Mesenchymal stem cell (in vitro differentiated cells and primary cell): ENCODE results near the gene DYNC1I1.

ENCODE experiments used
- DNase-seq: peaks from one replicate; pipeline ENCODE4 v3.0.0-alpha.2; 2013
- H2AFZ ChIP-seq: one replicate; pipeline ENCODE4 v1.6.1; 2013; ENCODE audit warnings: low read depth, mild to moderate bottlenecking, control low read depth, inconsistent platforms, low read length, moderate library complexity
- H2AK5ac ChIP-seq: 2 replicates; pipeline ENCODE4 v1.6.1; 2013; ENCODE audit warnings: low read length, moderate library complexity, mild to moderate bottlenecking, inconsistent platforms; ENCODE audit not compliant: severe bottlenecking
- H2BK120ac ChIP-seq: one replicate; pipeline ENCODE4 v1.6.1; 2013; ENCODE audit warnings: low read depth, mild to moderate bottlenecking, inconsistent platforms, low read length, moderate library complexity
- H2BK12ac ChIP-seq, 2 experiments: one replicate each; pipeline ENCODE4 v1.6.1; 2013; ENCODE audit warnings: inconsistent platforms in 2 of 2, low read length in 2 of 2, mild to moderate bottlenecking in 2 of 2, moderate library complexity in 2 of 2, control low read depth in 1 of 2
- H2BK15ac ChIP-seq: one replicate; pipeline ENCODE4 v1.6.1; 2013; ENCODE audit warnings: mild to moderate bottlenecking, low read depth, inconsistent platforms; ENCODE audit not compliant: poor library complexity, severe bottlenecking
- H2BK5ac ChIP-seq: 2 replicates; pipeline ENCODE4 v1.6.1; 2013; ENCODE audit warnings: low read depth, mild to moderate bottlenecking, low read length, control low read depth, inconsistent platforms; ENCODE audit not compliant: poor library complexity, severe bottlenecking
- H3K14ac ChIP-seq, 2 experiments: one replicate each; pipeline ENCODE4 v1.6.1; 2013; ENCODE audit warnings: inconsistent platforms in 2 of 2, low read length in 2 of 2, control low read depth in 1 of 2, mild to moderate bottlenecking in 1 of 2, moderate library complexity in 1 of 2
- H3K18ac ChIP-seq, 2 experiments: one replicate each; pipeline ENCODE4 v1.6.1; 2013; ENCODE audit warnings: inconsistent platforms in 2 of 2, low read length in 2 of 2, control low read depth in 1 of 2, low read depth in 1 of 2, mild to moderate bottlenecking in 1 of 2
- H3K23ac ChIP-seq, 2 experiments: one replicate each; pipeline ENCODE4 v1.6.1; 2013; ENCODE audit warnings: inconsistent platforms in 2 of 2, low read length in 2 of 2, mild to moderate bottlenecking in 2 of 2, moderate library complexity in 2 of 2, control low read depth in 1 of 2
- H3K27ac ChIP-seq: 2 replicates; pipeline ENCODE4 v1.5.1; 2013; ENCODE audit warnings: mild to moderate bottlenecking, moderate library complexity, low read length, control low read depth, inconsistent platforms; ENCODE audit not compliant: poor library complexity, severe bottlenecking
- H3K27me3 ChIP-seq, 2 experiments: 2 replicates each; pipeline versions ENCODE4 v1.6.1 to v1.7.0; 2013; ENCODE audit warnings: low read length in 2 of 2, mild to moderate bottlenecking in 2 of 2, moderate library complexity in 2 of 2, control low read depth in 1 of 2, inconsistent platforms in 1 of 2; ENCODE audit not compliant: control insufficient read depth in 1 of 2, insufficient read depth in 1 of 2
- H3K36me3 ChIP-seq, 2 experiments: 2 replicates each; pipeline versions ENCODE4 v1.6.1 to v1.7.0; 2013; ENCODE audit warnings: low read length in 2 of 2, control low read depth in 1 of 2, inconsistent platforms in 1 of 2, low read depth in 1 of 2, mild to moderate bottlenecking in 1 of 2; ENCODE audit not compliant: insufficient read depth in 2 of 2, control insufficient read depth in 1 of 2
- H3K4ac ChIP-seq, 2 experiments: one replicate each; pipeline ENCODE4 v1.6.1; 2013; ENCODE audit warnings: inconsistent platforms in 2 of 2, low read length in 2 of 2, mild to moderate bottlenecking in 2 of 2, moderate library complexity in 2 of 2, control low read depth in 1 of 2, low read depth in 1 of 2
- H3K4me1 ChIP-seq: 2 replicates; pipeline ENCODE4 v1.6.1; 2013; ENCODE audit warnings: low read depth, low read length, control low read depth; ENCODE audit not compliant: control insufficient read depth, insufficient read depth
- H3K4me2 ChIP-seq: 2 replicates; pipeline ENCODE4 v1.6.1; 2013; ENCODE audit warnings: low read length, mild to moderate bottlenecking, inconsistent platforms; ENCODE audit not compliant: poor library complexity, severe bottlenecking
- H3K4me3 ChIP-seq, 2 experiments: 2 replicates each; pipeline versions ENCODE4 v1.5.1 to v1.7.0; 2013; ENCODE audit warnings: low read length in 2 of 2, mild to moderate bottlenecking in 2 of 2, control low read depth in 1 of 2, low read depth in 1 of 2; ENCODE audit not compliant: insufficient read depth in 1 of 2
- H3K79me1 ChIP-seq: replicated peaks from 2 replicates; pipeline ENCODE4 v1.6.1; 2013; ENCODE audit warnings: mild to moderate bottlenecking, control low read depth, low read length, inconsistent platforms; ENCODE audit not compliant: poor library complexity, severe bottlenecking
- H3K9ac ChIP-seq: 2 replicates; pipeline ENCODE4 v1.7.0; 2013; ENCODE audit warnings: mild to moderate bottlenecking, low read length, moderate library complexity
- H3K9me3 ChIP-seq: 2 replicates; pipeline ENCODE4 v1.7.0; 2013; ENCODE audit warnings: mild to moderate bottlenecking, low read length; ENCODE audit not compliant: control insufficient read depth
- H4K8ac ChIP-seq: one replicate; pipeline ENCODE4 v1.6.1; 2013; ENCODE audit warnings: inconsistent platforms, mild to moderate bottlenecking, low read length, moderate library complexity
- H4K91ac ChIP-seq: one replicate; pipeline ENCODE4 v1.6.1; 2013; ENCODE audit warnings: mild to moderate bottlenecking, low read length, inconsistent platforms
- WGBS: methylation state at CpG from one replicate; pipeline ENCODE4 v1.1.7; 2013; ENCODE audit warnings: mixed read lengths; 5-methylcytosine and 5-hydroxymethylcytosine counted together

Gene DYNC1I1

GRCh38 chr7:95919556-95919955 is 147.2 kb downstream of the DYNC1I1 start:
- H3K79me1 ChIP-seq = no peaks in the 10 kb centered on the region
- H3K4ac ChIP-seq = no peak overlapping the region
- no peaks in the 10 kb centered on the region for H3K36me3 ChIP-seq
- WGBS = no CpG with 5 or more reads among the region's 2 CpGs
- no peak overlapping the region for H2AFZ ChIP-seq
- no peak overlapping the region for H3K27ac ChIP-seq
- H3K23ac ChIP-seq = no peak overlapping the region
- H3K4me1 ChIP-seq = no peaks in the 10 kb centered on the region
- H2BK15ac ChIP-seq = no peak overlapping the region
- H2BK12ac ChIP-seq = no peak overlapping the region
- DNase-seq = no peak
- H3K9me3 ChIP-seq = no peaks in the 10 kb centered on the region
- H3K18ac ChIP-seq = no peak overlapping the region
- no peak overlapping the region for H3K4me3 ChIP-seq
- no peak overlapping the region for H3K4me2 ChIP-seq
- H2BK120ac ChIP-seq = no peak overlapping the region
- H4K8ac ChIP-seq = no peak overlapping the region
- H3K9ac ChIP-seq = no peak overlapping the region
- no peak overlapping the region for H2BK5ac ChIP-seq
- H4K91ac ChIP-seq = no peak overlapping the region
- H2AK5ac ChIP-seq = no peak overlapping the region
- peaks cover 0 to 9% of the 10 kb centered on the region in 2 experiments for H3K27me3 ChIP-seq
- no peak overlapping the region for H3K14ac ChIP-seq

DNA sequence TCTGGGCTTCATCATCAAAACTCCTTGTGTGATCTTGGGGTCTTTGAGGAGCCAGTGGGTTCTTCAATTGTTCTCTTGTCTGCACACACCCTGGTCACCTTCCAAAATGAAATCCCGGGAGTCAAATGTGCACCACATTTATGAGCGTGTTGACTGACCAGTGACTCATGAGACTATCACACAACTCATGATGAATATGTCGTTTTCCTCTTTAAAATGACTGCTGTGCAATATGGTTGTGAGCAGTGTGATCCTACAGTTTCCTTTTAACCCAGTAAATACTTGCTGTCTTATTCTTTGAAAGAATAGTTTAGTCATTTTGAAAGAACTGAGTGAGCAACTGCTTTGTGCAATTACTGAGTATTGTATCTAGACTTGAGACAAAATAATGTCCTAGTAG is 149.2 kb downstream of the DYNC1I1 start:
- no peak overlapping the region for H3K27ac ChIP-seq
- no peak overlapping the region for H3K4ac ChIP-seq
- H3K4me3 ChIP-seq = no peak overlapping the region
- H3K4me1 ChIP-seq = no peaks in the 10 kb centered on the region
- no peak overlapping the region for H2BK12ac ChIP-seq
- DNase-seq = no peak
- peaks cover 0 to 13% of the 10 kb centered on the region in 2 experiments for H3K27me3 ChIP-seq
- no peak overlapping the region for H2BK120ac ChIP-seq
- no peaks in the 10 kb centered on the region for H3K9me3 ChIP-seq
- no peaks in the 10 kb centered on the region for H3K36me3 ChIP-seq
- H2BK5ac ChIP-seq = no peak overlapping the region
- no peak overlapping the region for H3K14ac ChIP-seq
- H3K23ac ChIP-seq = no peak overlapping the region
- no peak overlapping the region for H4K8ac ChIP-seq
- H2AFZ ChIP-seq = no peak overlapping the region
- H2BK15ac ChIP-seq = no peak overlapping the region
- H3K79me1 ChIP-seq = no peaks in the 10 kb centered on the region
- H4K91ac ChIP-seq = no peak overlapping the region
- H2AK5ac ChIP-seq = no peak overlapping the region
- WGBS = 74% methylated on average over 2 of the region's 3 CpGs
- no peak overlapping the region for H3K18ac ChIP-seq
- H3K9ac ChIP-seq = no peak overlapping the region
- no peak overlapping the region for H3K4me2 ChIP-seq

DNA sequence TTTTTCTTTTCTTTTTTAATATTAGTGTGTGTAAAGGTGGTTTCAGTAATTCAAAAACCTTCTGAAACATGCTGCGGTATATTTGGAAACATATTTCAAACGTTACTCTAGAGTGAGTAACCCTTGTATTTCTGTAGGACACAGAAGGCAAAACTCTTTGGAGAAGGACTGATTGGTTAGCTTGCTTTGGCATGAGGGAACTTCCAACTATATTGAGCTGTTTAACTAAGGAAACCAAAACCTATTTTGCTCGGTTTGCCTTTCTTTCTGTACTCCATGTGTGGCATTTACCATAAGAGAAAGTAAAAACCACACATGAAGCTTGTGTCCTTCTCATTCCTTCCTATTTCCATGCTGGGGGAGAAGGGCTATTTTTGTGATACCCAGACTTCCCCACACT is 149.8 kb downstream of the DYNC1I1 start:
- H3K4me3 ChIP-seq = no peak overlapping the region
- H3K4me1 ChIP-seq = no peaks in the 10 kb centered on the region
- no peak overlapping the region for H2AFZ ChIP-seq
- no peak overlapping the region for H3K4me2 ChIP-seq
- H2BK15ac ChIP-seq = no peak overlapping the region
- H4K8ac ChIP-seq = no peak overlapping the region
- no peak overlapping the region for H4K91ac ChIP-seq
- no peak overlapping the region for H3K9ac ChIP-seq
- H2AK5ac ChIP-seq = no peak overlapping the region
- no peak for DNase-seq
- no peak overlapping the region for H3K4ac ChIP-seq
- no peak overlapping the region for H3K14ac ChIP-seq
- no peaks in the 10 kb centered on the region for H3K9me3 ChIP-seq
- H3K36me3 ChIP-seq = no peaks in the 10 kb centered on the region
- H3K79me1 ChIP-seq = no peaks in the 10 kb centered on the region
- no peak overlapping the region for H3K18ac ChIP-seq
- H2BK120ac ChIP-seq = no peak overlapping the region
- H3K27ac ChIP-seq = no peak overlapping the region
- peaks cover 0 to 13% of the 10 kb centered on the region in 2 experiments for H3K27me3 ChIP-seq
- no peak overlapping the region for H2BK12ac ChIP-seq
- no peak overlapping the region for H3K23ac ChIP-seq
- 95% methylated on average over 2 of the region's 3 CpGs for WGBS
- no peak overlapping the region for H2BK5ac ChIP-seq

DNA sequence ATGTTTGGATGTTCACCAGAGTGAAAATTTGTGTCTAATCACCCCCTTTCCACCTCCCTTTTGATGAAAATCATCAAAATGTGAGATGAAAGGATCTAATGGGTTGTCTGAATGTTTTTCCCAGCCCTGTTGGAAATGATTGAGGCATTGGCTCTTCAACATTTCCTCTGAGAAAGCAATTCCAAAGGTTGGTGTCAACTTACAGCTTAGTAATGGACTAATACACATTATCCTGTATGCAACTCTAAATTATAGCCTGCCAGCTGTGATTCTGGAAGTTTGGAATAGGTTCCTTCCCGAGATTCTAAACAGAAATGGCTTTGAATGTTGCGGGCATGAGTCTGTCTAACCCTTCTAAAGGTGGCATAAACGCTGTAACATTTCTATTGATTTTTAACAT is 152.9 kb downstream of the DYNC1I1 start:
- Histone ChIP-seq H2AK5ac (no peak overlapping the region), H3K27me3 (peaks cover 0 to 4% of the 10 kb centered on the region in 2 experiments), H4K91ac (no peak overlapping the region), H2AFZ (no peak overlapping the region), H3K9ac (no peak overlapping the region), H4K8ac (no peak overlapping the region), H2BK12ac (no peak overlapping the region), H3K4me1 (no peaks in the 10 kb centered on the region), H3K79me1 (no peaks in the 10 kb centered on the region), H3K18ac (no peak overlapping the region), H3K9me3 (no peaks in the 10 kb centered on the region), H3K4me2 (no peak overlapping the region), H3K4me3 (no peak overlapping the region), H2BK120ac (no peak overlapping the region), H3K27ac (no peak overlapping the region), H3K23ac (no peak overlapping the region), H3K36me3 (no peaks in the 10 kb centered on the region), H2BK5ac (no peak overlapping the region), H3K14ac (no peak overlapping the region), H2BK15ac (no peak overlapping the region), H3K4ac (no peak overlapping the region)
- 89% methylated on average over 3 of the region's 3 CpGs for WGBS
- no peak for DNase-seq
